ENCODE measurements around the gene MRPS35.

Gene MRPS35

DNA sequence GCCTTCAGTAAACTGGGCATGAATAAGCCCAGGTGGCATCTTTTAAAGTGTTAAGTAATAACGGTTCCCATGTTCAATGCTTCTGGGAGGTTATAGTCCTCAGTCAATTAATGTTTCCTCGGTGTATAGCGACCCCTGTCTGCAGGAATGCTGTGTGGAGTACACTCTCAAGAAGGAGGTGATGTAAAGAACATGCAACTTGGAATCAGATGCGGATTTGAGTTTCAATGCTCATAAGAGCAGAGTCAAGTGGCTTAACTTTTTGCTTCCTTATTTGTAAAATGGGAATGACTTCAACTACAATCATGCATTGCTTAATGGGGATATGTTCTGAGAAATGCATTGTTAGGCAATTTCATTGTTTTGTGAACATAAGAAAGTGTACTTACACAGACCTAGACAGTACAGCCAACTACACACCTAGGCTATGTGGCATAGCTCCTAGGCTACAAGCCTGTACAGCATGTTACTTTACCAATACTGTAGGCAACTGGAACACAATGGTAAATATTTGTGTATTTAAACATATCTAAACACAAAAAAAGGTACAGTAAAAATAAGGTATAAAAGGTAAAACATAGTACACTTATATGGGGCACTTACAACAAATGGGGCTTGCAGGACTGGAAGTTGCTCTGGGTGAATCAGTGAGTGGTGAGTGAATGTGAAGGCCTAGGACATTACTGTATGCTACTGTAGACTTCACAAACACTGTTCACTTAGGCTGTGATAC lies 6.7 kb upstream of the MRPS35 start (continued):
- TF ChIP-seq, protein P1, sequence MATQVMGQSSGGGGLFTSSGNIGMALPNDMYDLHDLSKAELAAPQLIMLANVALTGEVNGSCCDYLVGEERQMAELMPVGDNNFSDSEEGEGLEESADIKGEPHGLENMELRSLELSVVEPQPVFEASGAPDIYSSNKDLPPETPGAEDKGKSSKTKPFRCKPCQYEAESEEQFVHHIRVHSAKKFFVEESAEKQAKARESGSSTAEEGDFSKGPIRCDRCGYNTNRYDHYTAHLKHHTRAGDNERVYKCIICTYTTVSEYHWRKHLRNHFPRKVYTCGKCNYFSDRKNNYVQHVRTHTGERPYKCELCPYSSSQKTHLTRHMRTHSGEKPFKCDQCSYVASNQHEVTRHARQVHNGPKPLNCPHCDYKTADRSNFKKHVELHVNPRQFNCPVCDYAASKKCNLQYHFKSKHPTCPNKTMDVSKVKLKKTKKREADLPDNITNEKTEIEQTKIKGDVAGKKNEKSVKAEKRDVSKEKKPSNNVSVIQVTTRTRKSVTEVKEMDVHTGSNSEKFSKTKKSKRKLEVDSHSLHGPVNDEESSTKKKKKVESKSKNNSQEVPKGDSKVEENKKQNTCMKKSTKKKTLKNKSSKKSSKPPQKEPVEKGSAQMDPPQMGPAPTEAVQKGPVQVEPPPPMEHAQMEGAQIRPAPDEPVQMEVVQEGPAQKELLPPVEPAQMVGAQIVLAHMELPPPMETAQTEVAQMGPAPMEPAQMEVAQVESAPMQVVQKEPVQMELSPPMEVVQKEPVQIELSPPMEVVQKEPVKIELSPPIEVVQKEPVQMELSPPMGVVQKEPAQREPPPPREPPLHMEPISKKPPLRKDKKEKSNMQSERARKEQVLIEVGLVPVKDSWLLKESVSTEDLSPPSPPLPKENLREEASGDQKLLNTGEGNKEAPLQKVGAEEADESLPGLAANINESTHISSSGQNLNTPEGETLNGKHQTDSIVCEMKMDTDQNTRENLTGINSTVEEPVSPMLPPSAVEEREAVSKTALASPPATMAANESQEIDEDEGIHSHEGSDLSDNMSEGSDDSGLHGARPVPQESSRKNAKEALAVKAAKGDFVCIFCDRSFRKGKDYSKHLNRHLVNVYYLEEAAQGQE (tag by site-specific recombination; IDR thresholded peaks at IDR 0.05) = no peak
- no peak for TF ChIP-seq ZNF239 (tag by site-specific recombination; IDR thresholded peaks at IDR 0.05)
- TF ChIP-seq ZNF514 (tag by site-specific recombination; IDR thresholded peaks at IDR 0.05) = no peak
- no peak for TF ChIP-seq OVOL3 (tag by site-specific recombination; IDR thresholded peaks at IDR 0.05)
- TF ChIP-seq, protein P2, sequence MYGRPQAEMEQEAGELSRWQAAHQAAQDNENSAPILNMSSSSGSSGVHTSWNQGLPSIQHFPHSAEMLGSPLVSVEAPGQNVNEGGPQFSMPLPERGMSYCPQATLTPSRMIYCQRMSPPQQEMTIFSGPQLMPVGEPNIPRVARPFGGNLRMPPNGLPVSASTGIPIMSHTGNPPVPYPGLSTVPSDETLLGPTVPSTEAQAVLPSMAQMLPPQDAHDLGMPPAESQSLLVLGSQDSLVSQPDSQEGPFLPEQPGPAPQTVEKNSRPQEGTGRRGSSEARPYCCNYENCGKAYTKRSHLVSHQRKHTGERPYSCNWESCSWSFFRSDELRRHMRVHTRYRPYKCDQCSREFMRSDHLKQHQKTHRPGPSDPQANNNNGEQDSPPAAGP (tag by site-specific recombination; IDR thresholded peaks at IDR 0.05) = no peak
- no peak for TF ChIP-seq SCRT1 (tag by site-specific recombination; IDR thresholded peaks at IDR 0.05; ENCODE audit: borderline replicate concordance)
- TF ChIP-seq ZNF548 (tag by site-specific recombination; IDR thresholded peaks at IDR 0.05) = no peak
- peak; percentile 67; the same call in 1 of the 2 replicates for TF ChIP-seq ZNF626 (tag by site-specific recombination; IDR thresholded peaks at IDR 0.05)
- peak; percentile 31; the same call in 1 of the 2 replicates for TF ChIP-seq TRIM28 (IDR thresholded peaks at IDR 0.05; ENCODE audit: borderline replicate concordance, low read length)
- TF ChIP-seq ZNF670 (tag by site-specific recombination; IDR thresholded peaks at IDR 0.05; ENCODE audit: low read depth) = no peak
- TF ChIP-seq ZNF174 (tag by site-specific recombination; IDR thresholded peaks at IDR 0.05) = no peak
- TF ChIP-seq ZNF26 (tag by site-specific recombination; IDR thresholded peaks at IDR 0.05) = no peak
- peak; percentile 73 for TF ChIP-seq ZNF654 (tag by site-specific recombination; IDR thresholded peaks at IDR 0.05; ENCODE audit: low read depth)
- no peak for TF ChIP-seq SETDB1 (IDR thresholded peaks at IDR 0.05; ENCODE audit: insufficient read length, low read length)

- Histone ChIP-seq H3K27ac (ENCODE audit: extremely low read depth, low read depth, low read length) (no peak overlapping the region), H3K36me3 (ENCODE audit: control insufficient read depth in 2 of 2, insufficient read depth in 1 of 2, low read length in 2 of 2) (no peaks in the 10 kb centered on the region), H3K9me3 (ENCODE audit: control insufficient read depth, insufficient read depth, low read depth, low read length) (no peaks in the 10 kb centered on the region), H3K4me1 (ENCODE audit: control insufficient read depth, insufficient read depth, low read length) (no peaks in the 10 kb centered on the region), H3K4me3 (ENCODE audit: low read depth, low read length) (no peak overlapping the region)
- POLR2A ChIA-PET = no interaction called here
- CTCF ChIA-PET = interaction anchor here (0.6 to 0.8 kb wide), 2 partner anchors 16 to 685 kb away, joined by 3 to 4 read pairs; no protein-coding TSS in a partner anchor
- no peak for TF ChIP-seq ZNF791 (tag by site-specific recombination; IDR thresholded peaks at IDR 0.05)
- TF ChIP-seq ZFP37 (tag by site-specific recombination; IDR thresholded peaks at IDR 0.05) = no peak
- TF ChIP-seq, protein P3, sequence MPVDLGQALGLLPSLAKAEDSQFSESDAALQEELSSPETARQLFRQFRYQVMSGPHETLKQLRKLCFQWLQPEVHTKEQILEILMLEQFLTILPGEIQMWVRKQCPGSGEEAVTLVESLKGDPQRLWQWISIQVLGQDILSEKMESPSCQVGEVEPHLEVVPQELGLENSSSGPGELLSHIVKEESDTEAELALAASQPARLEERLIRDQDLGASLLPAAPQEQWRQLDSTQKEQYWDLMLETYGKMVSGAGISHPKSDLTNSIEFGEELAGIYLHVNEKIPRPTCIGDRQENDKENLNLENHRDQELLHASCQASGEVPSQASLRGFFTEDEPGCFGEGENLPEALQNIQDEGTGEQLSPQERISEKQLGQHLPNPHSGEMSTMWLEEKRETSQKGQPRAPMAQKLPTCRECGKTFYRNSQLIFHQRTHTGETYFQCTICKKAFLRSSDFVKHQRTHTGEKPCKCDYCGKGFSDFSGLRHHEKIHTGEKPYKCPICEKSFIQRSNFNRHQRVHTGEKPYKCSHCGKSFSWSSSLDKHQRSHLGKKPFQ (tag by site-specific recombination; IDR thresholded peaks at IDR 0.05) = no peak
- no peak for TF ChIP-seq ZNF175 (tag by site-specific recombination; IDR thresholded peaks at IDR 0.05)
- no peak for TF ChIP-seq ZNF335 (tag by site-specific recombination; conservative IDR thresholded peaks at IDR 0.05)
- no peak for TF ChIP-seq ZNF529 (tag by site-specific recombination; IDR thresholded peaks at IDR 0.05; ENCODE audit: insufficient replicate concordance)
- no peak for TF ChIP-seq ZFP69B (tag by site-specific recombination; IDR thresholded peaks at IDR 0.05)
- TF ChIP-seq, protein P4, sequence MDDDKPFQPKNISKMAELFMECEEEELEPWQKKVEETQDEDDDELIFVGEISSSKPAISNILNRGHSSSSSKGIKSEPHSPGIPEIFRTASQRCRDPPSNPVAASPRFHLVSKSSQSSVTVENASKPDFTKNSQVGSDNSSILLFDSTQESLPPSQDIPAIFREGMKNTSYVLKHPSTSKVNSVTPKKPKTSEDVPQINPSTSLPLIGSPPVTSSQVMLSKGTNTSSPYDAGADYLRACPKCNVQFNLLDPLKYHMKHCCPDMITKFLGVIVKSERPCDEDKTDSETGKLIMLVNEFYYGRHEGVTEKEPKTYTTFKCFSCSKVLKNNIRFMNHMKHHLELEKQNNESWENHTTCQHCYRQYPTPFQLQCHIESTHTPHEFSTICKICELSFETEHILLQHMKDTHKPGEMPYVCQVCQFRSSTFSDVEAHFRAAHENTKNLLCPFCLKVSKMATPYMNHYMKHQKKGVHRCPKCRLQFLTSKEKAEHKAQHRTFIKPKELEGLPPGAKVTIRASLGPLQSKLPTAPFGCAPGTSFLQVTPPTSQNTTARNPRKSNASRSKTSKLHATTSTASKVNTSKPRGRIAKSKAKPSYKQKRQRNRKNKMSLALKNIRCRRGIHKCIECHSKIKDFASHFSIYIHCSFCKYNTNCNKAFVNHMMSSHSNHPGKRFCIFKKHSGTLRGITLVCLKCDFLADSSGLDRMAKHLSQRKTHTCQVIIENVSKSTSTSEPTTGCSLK (tag by site-specific recombination; IDR thresholded peaks at IDR 0.05) = no peak
- no peak for TF ChIP-seq ZNF701 (tag by site-specific recombination; IDR thresholded peaks at IDR 0.05)
- no peak for TF ChIP-seq ZNF670 (tag by site-specific recombination; IDR thresholded peaks at IDR 0.05; ENCODE audit: low read depth)
- TF ChIP-seq, protein P5, sequence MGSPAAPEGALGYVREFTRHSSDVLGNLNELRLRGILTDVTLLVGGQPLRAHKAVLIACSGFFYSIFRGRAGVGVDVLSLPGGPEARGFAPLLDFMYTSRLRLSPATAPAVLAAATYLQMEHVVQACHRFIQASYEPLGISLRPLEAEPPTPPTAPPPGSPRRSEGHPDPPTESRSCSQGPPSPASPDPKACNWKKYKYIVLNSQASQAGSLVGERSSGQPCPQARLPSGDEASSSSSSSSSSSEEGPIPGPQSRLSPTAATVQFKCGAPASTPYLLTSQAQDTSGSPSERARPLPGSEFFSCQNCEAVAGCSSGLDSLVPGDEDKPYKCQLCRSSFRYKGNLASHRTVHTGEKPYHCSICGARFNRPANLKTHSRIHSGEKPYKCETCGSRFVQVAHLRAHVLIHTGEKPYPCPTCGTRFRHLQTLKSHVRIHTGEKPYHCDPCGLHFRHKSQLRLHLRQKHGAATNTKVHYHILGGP (tag by site-specific recombination; IDR thresholded peaks at IDR 0.05) = no peak
Observed at GRCh38 chr12:27705263-27705662, 5.4 kb upstream of the MRPS35 start.

All from HEK293 (cell line).